GM23248 (cell line): Measurements from ENCODE around the gene HHIPL1. TPM values are rescaled to one million over a fixed set of nuclear protein-coding genes. Genes with fewer than 3 reads are reported as not detected.

ENCODE experiments used
- DNase-seq: peaks from one replicate; pipeline ENCODE4 v3.0.0-alpha.2; 2015
- H2AFZ ChIP-seq: fragments of 200-600 bp; sonication (generic); 2 replicates; pipeline ENCODE4 v1.6.1; 2016; ENCODE audit warnings: antibody characterized with exemption
- H3F3A ChIP-seq: fragments of 200-600 bp; sonication (generic); 2 replicates; pipeline ENCODE4 v1.6.1; 2016; ENCODE audit warnings: mild to moderate bottlenecking, antibody characterized with exemption, mixed run types; ENCODE audit not compliant: insufficient read depth
- H3K27ac ChIP-seq: fragments of 200-600 bp; sonication (generic); 2 replicates; pipeline ENCODE4 v1.5.1; 2016; ENCODE audit warnings: mild to moderate bottlenecking
- H3K27me3 ChIP-seq: fragments of 200-600 bp; sonication (generic); replicated peaks from 2 replicates; pipeline ENCODE4 v1.6.1; 2016; ENCODE audit warnings: mild to moderate bottlenecking; ENCODE audit not compliant: insufficient read depth
- H3K36me3 ChIP-seq: fragments of 200-600 bp; sonication (generic); 2 replicates; pipeline ENCODE4 v1.6.1; 2016; ENCODE audit warnings: low read depth, mild to moderate bottlenecking
- H3K4me1 ChIP-seq: fragments of 200-600 bp; sonication (generic); 2 replicates; pipeline ENCODE4 v1.6.1; 2016; ENCODE audit warnings: mild to moderate bottlenecking; ENCODE audit not compliant: insufficient read depth
- H3K4me2 ChIP-seq: fragments of 200-600 bp; sonication (generic); one replicate; pipeline ENCODE4 v1.6.1; 2016; ENCODE audit warnings: mild to moderate bottlenecking; ENCODE audit not compliant: unreplicated experiment
- H3K4me3 ChIP-seq: fragments of 200-600 bp; sonication (generic); 2 replicates; pipeline ENCODE4 v1.5.1; 2016; ENCODE audit warnings: mild to moderate bottlenecking
- H3K79me2 ChIP-seq: fragments of 200-600 bp; sonication (generic); 2 replicates; pipeline ENCODE4 v1.6.1; 2016; ENCODE audit warnings: mild to moderate bottlenecking; ENCODE audit not compliant: insufficient read depth
- H3K9ac ChIP-seq: fragments of 200-600 bp; sonication (generic); 2 replicates; pipeline ENCODE4 v1.6.1; 2016; ENCODE audit warnings: mild to moderate bottlenecking
- H3K9me2 ChIP-seq: fragments of 200-600 bp; sonication (generic); 2 replicates; pipeline ENCODE4 v1.6.1; 2016; ENCODE audit warnings: mixed run types, mild to moderate bottlenecking, moderate library complexity; ENCODE audit not compliant: insufficient read depth
- H3K9me3 ChIP-seq: fragments of 200-600 bp; sonication (generic); one replicate; pipeline ENCODE4 v1.6.1; 2017; ENCODE audit warnings: low read depth
- H4K20me1 ChIP-seq: fragments of 200-600 bp; sonication (generic); 2 replicates; pipeline ENCODE4 v1.6.0; 2016; ENCODE audit not compliant: insufficient read depth
- EZH2 ChIP-seq: fragments of 200-600 bp; sonication (generic); IDR thresholded peaks from 2 replicates; pipeline ENCODE4 v1.6.1; 2018; ENCODE audit warnings: antibody characterized with exemption, mild to moderate bottlenecking; ENCODE audit not compliant: insufficient read depth, poor library complexity, severe bottlenecking
- EZH2phosphoT487 ChIP-seq: fragments of 200-600 bp; sonication (generic); IDR thresholded peaks from 2 replicates; pipeline ENCODE4 v1.6.1; 2018; ENCODE audit warnings: antibody characterized with exemption, moderate library complexity, mild to moderate bottlenecking, low read depth; ENCODE audit not compliant: insufficient read depth
- WGBS, 2 experiments: methylation state at CpG; one replicate each; pipeline ENCODE4 v1.1.6; 2015 to 2017; ENCODE audit warnings: low lambda C conversion rate in 2 of 2, low coverage in 1 of 2; ENCODE audit errors: missing lambda C conversion rate in 2 of 2; 5-methylcytosine and 5-hydroxymethylcytosine counted together
- in situ Hi-C: fragments of 300-500 bp; cut with MboI; formaldehyde crosslinking; loops from 2 replicates; pipeline ENCODE4 v1.15.0; 2020
- polyA plus RNA-seq: library from polyadenylated mRNA; unstranded; fragments of >200 nt; fragmentation: Nextera tagmentation; extraction: Ambion mirVana; gene quantifications from 2 replicates; pipeline ENCODE4 v1.2.1, GENCODE V29; 2016
- total RNA-seq: library from RNA; depleted of rRNA; stranded (reverse); fragments of >200 nt; shearing (Covaris generic); gene quantifications from 2 replicates; pipeline ENCODE4 v1.2.3, GENCODE V29; 2014

The HHIPL1 gene
- total and polyA plus RNA-seq, 2 experiments from 2014 or later, result 6.5 to 11.3 TPM

- Histone ChIP-seq H2AFZ (no peak overlapping the region), H3K36me3 (no peaks in the 10 kb centered on the region), H3K9me2 (no peaks in the 10 kb centered on the region), H3K9me3 (no peaks in the 10 kb centered on the region), H3K4me2 (no peak overlapping the region), H4K20me1 (no peaks in the 10 kb centered on the region), H3K27me3 (peaks cover 10% of the 10 kb centered on the region), H3K9ac (no peak overlapping the region), H3F3A (no peaks in the 10 kb centered on the region), H3K4me3 (no peak overlapping the region), H3K79me2 (no peaks in the 10 kb centered on the region), H3K27ac (no peak overlapping the region), H3K4me1 (no peaks in the 10 kb centered on the region)
- 86 to 91% methylated on average over 15 of the region's 15 CpGs for WGBS, 2 experiments
- TF ChIP-seq EZH2, result no peak
- TF ChIP-seq EZH2phosphoT487, result no peak
- DNase-seq, result no peak
- in situ Hi-C loops, result loop anchor here (5.0 kb wide), 1 partner anchor 157 kb away; no protein-coding TSS in a partner anchor
Observed at GRCh38 chr14:99724939-99725773, 80.2 kb downstream of the HHIPL1 start.

GRCh38 chr14:99725774-99726537 is 81.0 kb downstream of the HHIPL1 start:
- Histone ChIP-seq H3K79me2 (no peaks in the 10 kb centered on the region), H3K9ac (no peak overlapping the region), H2AFZ (no peak overlapping the region), H3F3A (no peaks in the 10 kb centered on the region), H3K36me3 (no peaks in the 10 kb centered on the region), H3K4me2 (no peak overlapping the region), H4K20me1 (no peaks in the 10 kb centered on the region), H3K4me1 (no peaks in the 10 kb centered on the region), H3K27ac (no peak overlapping the region), H3K4me3 (no peak overlapping the region), H3K9me3 (no peaks in the 10 kb centered on the region), H3K27me3 (peaks cover 10% of the 10 kb centered on the region), H3K9me2 (no peaks in the 10 kb centered on the region)
- no peak for DNase-seq
- WGBS, 2 experiments, result 64 to 70% methylated on average over 18 of the region's 18 CpGs
- in situ Hi-C loops, result no loop called here
- TF ChIP-seq EZH2 (no peak), EZH2phosphoT487 (no peak)

GRCh38 chr14:99726538-99727095 is 81.7 kb downstream of the HHIPL1 start:
- H2AFZ ChIP-seq, result no peak overlapping the region
- H3K9me2 ChIP-seq, result no peaks in the 10 kb centered on the region
- no peaks in the 10 kb centered on the region for H3K79me2 ChIP-seq
- WGBS, 2 experiments, result 78 to 88% methylated on average over 11 to 26 of the region's 26 CpGs
- no peaks in the 10 kb centered on the region for H3F3A ChIP-seq
- H4K20me1 ChIP-seq, result no peaks in the 10 kb centered on the region
- no peak overlapping the region for H3K4me2 ChIP-seq
- TF ChIP-seq EZH2, result no peak
- no peak for TF ChIP-seq EZH2phosphoT487
- in situ Hi-C loops, result no loop called here
- H3K4me3 ChIP-seq, result no peak overlapping the region
- no peak overlapping the region for H3K9ac ChIP-seq
- peaks cover 7% of the 10 kb centered on the region; the same call in 1 of the 2 replicates for H3K27me3 ChIP-seq
- H3K9me3 ChIP-seq, result no peaks in the 10 kb centered on the region
- H3K36me3 ChIP-seq, result no peaks in the 10 kb centered on the region
- no peak overlapping the region for H3K27ac ChIP-seq
- DNase-seq, result no peak
- no peaks in the 10 kb centered on the region for H3K4me1 ChIP-seq

- H3K27ac ChIP-seq, result no peak overlapping the region
- 76 to 79% methylated on average over 25 of the region's 25 CpGs for WGBS, 2 experiments
- H3K4me3 ChIP-seq, result no peak overlapping the region
- H4K20me1 ChIP-seq, result no peaks in the 10 kb centered on the region
- H3K4me2 ChIP-seq, result no peak overlapping the region
- no peak overlapping the region for H3K9ac ChIP-seq
- H3K9me3 ChIP-seq, result no peaks in the 10 kb centered on the region
- no peak overlapping the region for H2AFZ ChIP-seq
- H3K4me1 ChIP-seq, result no peaks in the 10 kb centered on the region
- H3K9me2 ChIP-seq, result no peaks in the 10 kb centered on the region
- no peaks in the 10 kb centered on the region for H3K36me3 ChIP-seq
- peaks cover 7% of the 10 kb centered on the region; the same call in 1 of the 2 replicates for H3K27me3 ChIP-seq
- H3F3A ChIP-seq, result no peaks in the 10 kb centered on the region
- no peaks in the 10 kb centered on the region for H3K79me2 ChIP-seq
- in situ Hi-C loops, result no loop called here
- no peak for DNase-seq
- TF ChIP-seq EZH2, result no peak
- TF ChIP-seq EZH2phosphoT487, result no peak
Observed at GRCh38 chr14:99727096-99727870, 82.4 kb downstream of the HHIPL1 start.
